ENCODE data around the gene C21orf58. TPM values are rescaled to one million over a fixed set of nuclear protein-coding genes. Genes with fewer than 3 reads are reported as not detected.

C21orf58 gene
- total and polyA plus RNA-seq, 2 experiments from 2014 or later = 17.7 to 23.9 TPM

DNA sequence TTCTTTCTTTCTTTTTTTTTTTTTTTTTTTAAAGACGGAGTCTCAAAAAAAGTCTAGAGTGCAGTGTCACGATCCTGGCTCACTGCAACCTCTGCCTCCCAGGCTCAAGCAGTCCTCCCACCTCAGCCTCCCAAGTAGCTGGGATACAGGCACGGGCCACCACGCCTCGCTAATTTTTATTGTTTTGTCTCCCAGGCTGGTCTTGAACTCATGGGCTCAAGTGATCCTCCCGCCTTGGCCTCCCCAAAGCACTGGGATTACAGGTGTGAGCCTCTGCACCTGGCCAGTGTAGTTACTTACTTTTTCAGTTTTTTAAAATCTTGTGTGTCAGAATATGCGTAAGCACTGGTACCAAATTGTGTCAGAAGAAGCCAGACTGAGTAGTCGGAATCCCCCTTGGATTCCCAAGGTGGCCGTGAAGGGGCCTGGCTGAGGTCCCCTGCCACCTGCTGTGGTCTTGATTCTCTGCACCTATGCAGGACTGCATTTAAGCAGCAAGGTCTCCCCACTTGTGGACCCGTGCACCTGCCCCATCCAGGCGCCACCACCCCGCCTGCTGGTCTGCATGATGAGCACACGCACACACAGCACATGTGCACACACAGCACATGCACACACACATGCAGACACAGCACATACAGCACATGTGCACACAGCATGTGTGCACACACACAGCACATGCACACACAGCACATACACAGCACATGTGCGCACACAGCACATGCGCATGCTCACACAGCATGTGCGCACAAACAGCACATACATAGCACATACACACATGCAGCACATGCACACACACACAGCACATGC is 47.7 kb upstream of the C21orf58 start:
- Histone ChIP-seq H3K4me1 (ENCODE audit: insufficient read depth) (no peaks in the 10 kb centered on the region), H2AFZ (no peak overlapping the region), H3K4me2 (no peak overlapping the region), H3K27me3 (ENCODE audit: insufficient read depth) (no peaks in the 10 kb centered on the region), H3K9me2 (ENCODE audit: insufficient read depth) (no peaks in the 10 kb centered on the region), H3F3A (replicated peaks; ENCODE audit: low read depth) (peaks cover 17% of the 10 kb centered on the region; the same call in 1 of the 2 replicates), H4K20me1 (replicated peaks; ENCODE audit: insufficient read depth) (peaks cover 2% of the 10 kb centered on the region; the same call in 1 of the 2 replicates), H3K36me3 (ENCODE audit: insufficient read depth) (no peaks in the 10 kb centered on the region; the same call in 1 of the 2 replicates), H3K4me3 (no peak overlapping the region), H3K79me2 (replicated peaks; ENCODE audit: insufficient read depth) (peaks cover 65% of the 10 kb centered on the region), H3K27ac (ENCODE audit: low read depth) (no peak overlapping the region)
- DNase-seq (ENCODE audit: low spot score) (no peak), ATAC-seq (no peak)
- no peak for TF ChIP-seq CREB1 (CRISPR knock-in tag; IDR thresholded peaks at IDR 0.05; ENCODE audit: low read depth)
- TF ChIP-seq NANOG (IDR thresholded peaks at IDR 0.05; ENCODE audit: borderline replicate concordance) = no peak
- TF ChIP-seq, protein P1, sequence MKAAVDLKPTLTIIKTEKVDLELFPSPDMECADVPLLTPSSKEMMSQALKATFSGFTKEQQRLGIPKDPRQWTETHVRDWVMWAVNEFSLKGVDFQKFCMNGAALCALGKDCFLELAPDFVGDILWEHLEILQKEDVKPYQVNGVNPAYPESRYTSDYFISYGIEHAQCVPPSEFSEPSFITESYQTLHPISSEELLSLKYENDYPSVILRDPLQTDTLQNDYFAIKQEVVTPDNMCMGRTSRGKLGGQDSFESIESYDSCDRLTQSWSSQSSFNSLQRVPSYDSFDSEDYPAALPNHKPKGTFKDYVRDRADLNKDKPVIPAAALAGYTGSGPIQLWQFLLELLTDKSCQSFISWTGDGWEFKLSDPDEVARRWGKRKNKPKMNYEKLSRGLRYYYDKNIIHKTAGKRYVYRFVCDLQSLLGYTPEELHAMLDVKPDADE (IDR thresholded peaks at IDR 0.05) = no peak
- no peak for TF ChIP-seq EZH2phosphoT487 (IDR thresholded peaks at IDR 0.05; ENCODE audit: unreplicated experiment)
- TF ChIP-seq, protein P2, sequence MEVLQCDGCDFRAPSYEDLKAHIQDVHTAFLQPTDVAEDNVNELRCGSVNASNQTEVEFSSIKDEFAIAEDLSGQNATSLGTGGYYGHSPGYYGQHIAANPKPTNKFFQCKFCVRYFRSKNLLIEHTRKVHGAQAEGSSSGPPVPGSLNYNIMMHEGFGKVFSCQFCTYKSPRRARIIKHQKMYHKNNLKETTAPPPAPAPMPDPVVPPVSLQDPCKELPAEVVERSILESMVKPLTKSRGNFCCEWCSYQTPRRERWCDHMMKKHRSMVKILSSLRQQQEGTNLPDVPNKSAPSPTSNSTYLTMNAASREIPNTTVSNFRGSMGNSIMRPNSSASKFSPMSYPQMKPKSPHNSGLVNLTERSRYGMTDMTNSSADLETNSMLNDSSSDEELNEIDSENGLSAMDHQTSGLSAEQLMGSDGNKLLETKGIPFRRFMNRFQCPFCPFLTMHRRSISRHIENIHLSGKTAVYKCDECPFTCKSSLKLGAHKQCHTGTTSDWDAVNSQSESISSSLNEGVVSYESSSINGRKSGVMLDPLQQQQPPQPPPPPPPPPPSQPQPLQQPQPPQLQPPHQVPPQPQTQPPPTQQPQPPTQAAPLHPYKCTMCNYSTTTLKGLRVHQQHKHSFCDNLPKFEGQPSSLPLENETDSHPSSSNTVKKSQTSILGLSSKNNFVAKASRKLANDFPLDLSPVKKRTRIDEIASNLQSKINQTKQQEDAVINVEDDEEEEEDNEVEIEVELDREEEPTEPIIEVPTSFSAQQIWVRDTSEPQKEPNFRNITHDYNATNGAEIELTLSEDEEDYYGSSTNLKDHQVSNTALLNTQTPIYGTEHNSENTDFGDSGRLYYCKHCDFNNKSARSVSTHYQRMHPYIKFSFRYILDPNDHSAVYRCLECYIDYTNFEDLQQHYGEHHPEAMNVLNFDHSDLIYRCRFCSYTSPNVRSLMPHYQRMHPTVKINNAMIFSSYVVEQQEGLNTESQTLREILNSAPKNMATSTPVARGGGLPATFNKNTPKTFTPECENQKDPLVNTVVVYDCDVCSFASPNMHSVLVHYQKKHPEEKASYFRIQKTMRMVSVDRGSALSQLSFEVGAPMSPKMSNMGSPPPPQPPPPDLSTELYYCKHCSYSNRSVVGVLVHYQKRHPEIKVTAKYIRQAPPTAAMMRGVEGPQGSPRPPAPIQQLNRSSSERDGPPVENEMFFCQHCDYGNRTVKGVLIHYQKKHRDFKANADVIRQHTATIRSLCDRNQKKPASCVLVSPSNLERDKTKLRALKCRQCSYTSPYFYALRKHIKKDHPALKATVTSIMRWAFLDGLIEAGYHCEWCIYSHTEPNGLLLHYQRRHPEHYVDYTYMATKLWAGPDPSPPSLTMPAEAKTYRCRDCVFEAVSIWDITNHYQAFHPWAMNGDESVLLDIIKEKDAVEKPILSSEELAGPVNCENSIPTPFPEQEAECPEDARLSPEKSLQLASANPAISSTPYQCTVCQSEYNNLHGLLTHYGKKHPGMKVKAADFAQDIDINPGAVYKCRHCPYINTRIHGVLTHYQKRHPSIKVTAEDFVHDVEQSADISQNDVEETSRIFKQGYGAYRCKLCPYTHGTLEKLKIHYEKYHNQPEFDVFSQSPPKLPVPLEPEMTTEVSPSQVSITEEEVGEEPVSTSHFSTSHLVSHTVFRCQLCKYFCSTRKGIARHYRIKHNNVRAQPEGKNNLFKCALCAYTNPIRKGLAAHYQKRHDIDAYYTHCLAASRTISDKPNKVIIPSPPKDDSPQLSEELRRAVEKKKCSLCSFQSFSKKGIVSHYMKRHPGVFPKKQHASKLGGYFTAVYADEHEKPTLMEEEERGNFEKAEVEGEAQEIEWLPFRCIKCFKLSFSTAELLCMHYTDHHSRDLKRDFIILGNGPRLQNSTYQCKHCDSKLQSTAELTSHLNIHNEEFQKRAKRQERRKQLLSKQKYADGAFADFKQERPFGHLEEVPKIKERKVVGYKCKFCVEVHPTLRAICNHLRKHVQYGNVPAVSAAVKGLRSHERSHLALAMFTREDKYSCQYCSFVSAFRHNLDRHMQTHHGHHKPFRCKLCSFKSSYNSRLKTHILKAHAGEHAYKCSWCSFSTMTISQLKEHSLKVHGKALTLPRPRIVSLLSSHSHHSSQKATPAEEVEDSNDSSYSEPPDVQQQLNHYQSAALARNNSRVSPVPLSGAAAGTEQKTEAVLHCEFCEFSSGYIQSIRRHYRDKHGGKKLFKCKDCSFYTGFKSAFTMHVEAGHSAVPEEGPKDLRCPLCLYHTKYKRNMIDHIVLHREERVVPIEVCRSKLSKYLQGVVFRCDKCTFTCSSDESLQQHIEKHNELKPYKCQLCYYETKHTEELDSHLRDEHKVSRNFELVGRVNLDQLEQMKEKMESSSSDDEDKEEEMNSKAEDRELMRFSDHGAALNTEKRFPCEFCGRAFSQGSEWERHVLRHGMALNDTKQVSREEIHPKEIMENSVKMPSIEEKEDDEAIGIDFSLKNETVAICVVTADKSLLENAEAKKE (CRISPR knock-in tag; IDR thresholded peaks at IDR 0.05) = no peak
- no peak for TF ChIP-seq POLR2AphosphoS5 (IDR thresholded peaks at IDR 0.05; ENCODE audit: low read depth)
- TF ChIP-seq EZH2 (IDR thresholded peaks at IDR 0.05; ENCODE audit: low read depth, unreplicated experiment) = no peak
- TF ChIP-seq, protein P3, sequence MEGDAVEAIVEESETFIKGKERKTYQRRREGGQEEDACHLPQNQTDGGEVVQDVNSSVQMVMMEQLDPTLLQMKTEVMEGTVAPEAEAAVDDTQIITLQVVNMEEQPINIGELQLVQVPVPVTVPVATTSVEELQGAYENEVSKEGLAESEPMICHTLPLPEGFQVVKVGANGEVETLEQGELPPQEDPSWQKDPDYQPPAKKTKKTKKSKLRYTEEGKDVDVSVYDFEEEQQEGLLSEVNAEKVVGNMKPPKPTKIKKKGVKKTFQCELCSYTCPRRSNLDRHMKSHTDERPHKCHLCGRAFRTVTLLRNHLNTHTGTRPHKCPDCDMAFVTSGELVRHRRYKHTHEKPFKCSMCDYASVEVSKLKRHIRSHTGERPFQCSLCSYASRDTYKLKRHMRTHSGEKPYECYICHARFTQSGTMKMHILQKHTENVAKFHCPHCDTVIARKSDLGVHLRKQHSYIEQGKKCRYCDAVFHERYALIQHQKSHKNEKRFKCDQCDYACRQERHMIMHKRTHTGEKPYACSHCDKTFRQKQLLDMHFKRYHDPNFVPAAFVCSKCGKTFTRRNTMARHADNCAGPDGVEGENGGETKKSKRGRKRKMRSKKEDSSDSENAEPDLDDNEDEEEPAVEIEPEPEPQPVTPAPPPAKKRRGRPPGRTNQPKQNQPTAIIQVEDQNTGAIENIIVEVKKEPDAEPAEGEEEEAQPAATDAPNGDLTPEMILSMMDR (conservative IDR thresholded peaks at IDR 0.05; ENCODE audit: low read depth in 2 of 2) = no peak
- TF ChIP-seq, protein P4, sequence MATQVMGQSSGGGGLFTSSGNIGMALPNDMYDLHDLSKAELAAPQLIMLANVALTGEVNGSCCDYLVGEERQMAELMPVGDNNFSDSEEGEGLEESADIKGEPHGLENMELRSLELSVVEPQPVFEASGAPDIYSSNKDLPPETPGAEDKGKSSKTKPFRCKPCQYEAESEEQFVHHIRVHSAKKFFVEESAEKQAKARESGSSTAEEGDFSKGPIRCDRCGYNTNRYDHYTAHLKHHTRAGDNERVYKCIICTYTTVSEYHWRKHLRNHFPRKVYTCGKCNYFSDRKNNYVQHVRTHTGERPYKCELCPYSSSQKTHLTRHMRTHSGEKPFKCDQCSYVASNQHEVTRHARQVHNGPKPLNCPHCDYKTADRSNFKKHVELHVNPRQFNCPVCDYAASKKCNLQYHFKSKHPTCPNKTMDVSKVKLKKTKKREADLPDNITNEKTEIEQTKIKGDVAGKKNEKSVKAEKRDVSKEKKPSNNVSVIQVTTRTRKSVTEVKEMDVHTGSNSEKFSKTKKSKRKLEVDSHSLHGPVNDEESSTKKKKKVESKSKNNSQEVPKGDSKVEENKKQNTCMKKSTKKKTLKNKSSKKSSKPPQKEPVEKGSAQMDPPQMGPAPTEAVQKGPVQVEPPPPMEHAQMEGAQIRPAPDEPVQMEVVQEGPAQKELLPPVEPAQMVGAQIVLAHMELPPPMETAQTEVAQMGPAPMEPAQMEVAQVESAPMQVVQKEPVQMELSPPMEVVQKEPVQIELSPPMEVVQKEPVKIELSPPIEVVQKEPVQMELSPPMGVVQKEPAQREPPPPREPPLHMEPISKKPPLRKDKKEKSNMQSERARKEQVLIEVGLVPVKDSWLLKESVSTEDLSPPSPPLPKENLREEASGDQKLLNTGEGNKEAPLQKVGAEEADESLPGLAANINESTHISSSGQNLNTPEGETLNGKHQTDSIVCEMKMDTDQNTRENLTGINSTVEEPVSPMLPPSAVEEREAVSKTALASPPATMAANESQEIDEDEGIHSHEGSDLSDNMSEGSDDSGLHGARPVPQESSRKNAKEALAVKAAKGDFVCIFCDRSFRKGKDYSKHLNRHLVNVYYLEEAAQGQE (IDR thresholded peaks at IDR 0.05; ENCODE audit: unreplicated experiment) = no peak
- TF ChIP-seq ZNF331 (CRISPR knock-in tag; IDR thresholded peaks at IDR 0.05; ENCODE audit: low read depth) = no peak
- no peak for TF ChIP-seq STAT1 (IDR thresholded peaks at IDR 0.05; ENCODE audit: unreplicated experiment)
- no peak for TF ChIP-seq JUNB (IDR thresholded peaks at IDR 0.05; ENCODE audit: unreplicated experiment)
- TF ChIP-seq ZNF114 (CRISPR knock-in tag; IDR thresholded peaks at IDR 0.05) = no peak
- Mint-ChIP-seq H3K4me3 (no peak overlapping the region), H3K36me3 (ENCODE audit: low read depth) (peaks cover 36% of the 10 kb centered on the region), H3K27ac (no peak overlapping the region), H3K27me3 (ENCODE audit: insufficient read depth, low read depth, poor library complexity) (peaks cover 10% of the 10 kb centered on the region), H3K4me1 (no peaks in the 10 kb centered on the region), H3K9me3 (no peaks in the 10 kb centered on the region)

Measured in GM23338 (cell line).